OCI-LY7 (cell line): ENCODE measurements around the gene XYLT1. TPM values are rescaled to one million over a fixed set of nuclear protein-coding genes. Genes with fewer than 3 reads are reported as not detected.

Source experiments
- BruUV-seq: library from RNA; stranded (reverse); fragments of 400-500 nt; replicated peaks from 2 replicates; lab custom pipeline; 2021; lab: Mats Ljungman, UMichigan
- CTCF ChIA-PET: fragments of 300-600 bp; sonication (Branson Sonifier 250); formaldehyde crosslinking; loops from one replicate; lab custom pipeline; 2022; ENCODE audit warnings: antibody characterized with exemption; ENCODE audit not compliant: unreplicated experiment; lab: Charles Lee
- POLR2A ChIA-PET: fragments of 300-600 bp; sonication (Branson Sonifier 250); formaldehyde crosslinking; loops from one replicate; lab custom pipeline; 2022; ENCODE audit warnings: antibody characterized with exemption; lab: Charles Lee
- DNase-seq: peaks from one replicate; pipeline ENCODE4 v3.0.0-alpha.2; 2015; ENCODE audit warnings: low spot score
- H2AFZ ChIP-seq: fragments of 200-600 bp; sonication (generic), shearing (Covaris generic); 2 replicates; pipeline ENCODE4 v1.6.1; 2014; ENCODE audit warnings: mild to moderate bottlenecking, antibody characterized with exemption, low read length, moderate library complexity
- H3K27ac ChIP-seq: fragments of 200-600 bp; sonication (generic); 2 replicates; pipeline ENCODE4 v1.5.1; 2014; ENCODE audit warnings: mixed run types, low read depth, mild to moderate bottlenecking, moderate library complexity, low read length, inconsistent platforms; ENCODE audit not compliant: poor library complexity, severe bottlenecking
- H3K36me3 ChIP-seq: fragments of 200-600 bp; sonication (generic); 2 replicates; pipeline ENCODE4 v1.6.1; 2014; ENCODE audit warnings: mild to moderate bottlenecking, antibody characterized with exemption, low read length, moderate library complexity, mixed read lengths; ENCODE audit not compliant: insufficient read depth
- H3K4me1 ChIP-seq: fragments of 200-600 bp; sonication (generic); 2 replicates; pipeline ENCODE4 v1.5.1; 2014; ENCODE audit warnings: mild to moderate bottlenecking, low read length; ENCODE audit not compliant: insufficient read depth, poor library complexity, severe bottlenecking
- H3K4me2 ChIP-seq: fragments of 200-600 bp; sonication (generic); 2 replicates; pipeline ENCODE4 v1.6.1; 2014; ENCODE audit warnings: mild to moderate bottlenecking, low read length
- H3K4me3 ChIP-seq: fragments of 200-600 bp; sonication (generic); 2 replicates; pipeline ENCODE4 v1.5.1; 2014; ENCODE audit warnings: mild to moderate bottlenecking, low read depth, low read length; ENCODE audit not compliant: poor library complexity, severe bottlenecking
- H3K79me2 ChIP-seq: fragments of 200-600 bp; sonication (generic); 2 replicates; pipeline ENCODE4 v1.6.1; 2016; ENCODE audit warnings: low read depth, mild to moderate bottlenecking, low read length, moderate library complexity, mixed read lengths; ENCODE audit not compliant: insufficient read depth
- H3K9me2 ChIP-seq: fragments of 200-600 bp; sonication (generic); 2 replicates; pipeline ENCODE4 v1.6.1; 2016; ENCODE audit warnings: mild to moderate bottlenecking, low read length, mixed read lengths; ENCODE audit not compliant: insufficient read depth
- H3K9me3 ChIP-seq: fragments of 200-600 bp; sonication (generic); 2 replicates; pipeline ENCODE4 v1.6.1; 2014; ENCODE audit warnings: mild to moderate bottlenecking, mixed run types, low read length, mixed read lengths
- H4K20me1 ChIP-seq: fragments of 200-600 bp; sonication (generic); 2 replicates; pipeline ENCODE4 v1.6.1; 2014; ENCODE audit warnings: mild to moderate bottlenecking, antibody characterized with exemption, low read length, moderate library complexity, mixed read lengths; ENCODE audit not compliant: insufficient read depth
- EZH2phosphoT487 ChIP-seq: fragments of 200-600 bp; sonication (generic); IDR thresholded peaks from 2 replicates; pipeline ENCODE4 v1.6.1; 2018; ENCODE audit warnings: low read depth, borderline replicate concordance, mild to moderate bottlenecking, mixed run types, antibody characterized with exemption, low read length, moderate library complexity, mixed read lengths
- intact Hi-C: fragments of 100-400 bp; cut with micrococcal nuclease; formaldehyde crosslinking; loops from one replicate; pipeline ENCODE4 v1.10.0; 2022; ENCODE audit not compliant: unreplicated experiment
- total RNA-seq, 2 experiments: library from RNA; depleted of rRNA in 1 of 2; stranded (reverse); fragments of >200 nt in 1 of 2; shearing (Covaris generic) in 1 of 2; gene quantifications; 2 replicates each; pipeline ENCODE4 v1.2.3, GENCODE V29; 2014 to 2022
- TF ChIP-seq, protein P1 (sequence below): fragments of 200-600 bp; sonication (generic); conservative IDR thresholded peaks from 2 replicates; pipeline ENCODE4 v1.5.1; 2014; ENCODE audit warnings: mild to moderate bottlenecking, antibody characterized with exemption, low read length, moderate library complexity, mixed read lengths

The XYLT1 gene
- total RNA-seq, 2 experiments from 2014 or later, result 36.3 to 50.0 TPM

DNA sequence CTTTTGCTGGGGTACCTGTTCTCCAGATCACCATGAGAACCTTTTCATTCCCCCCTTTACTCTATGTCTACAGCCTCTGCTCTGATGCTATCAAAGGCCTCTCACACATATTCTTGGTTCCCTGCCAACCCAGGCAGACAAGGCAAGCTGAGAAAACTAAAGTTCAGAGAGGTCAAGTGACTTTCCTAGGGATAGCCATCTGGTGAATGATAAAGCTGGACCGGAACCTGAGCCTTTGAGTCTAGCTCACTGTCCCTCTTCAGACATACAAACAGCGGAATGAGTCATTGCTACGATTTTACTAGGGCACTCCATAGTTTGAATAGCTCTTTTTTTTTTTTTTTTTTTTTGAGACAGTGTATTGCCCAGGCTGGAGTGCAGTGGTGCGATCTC is 73.3 kb downstream of the XYLT1 start:
- Histone ChIP-seq H2AFZ (no peak overlapping the region), H3K79me2 (no peaks in the 10 kb centered on the region), H3K27ac (no peak overlapping the region), H3K4me1 (peaks cover 11% of the 10 kb centered on the region), H3K4me3 (no peak overlapping the region), H3K9me2 (no peaks in the 10 kb centered on the region), H3K4me2 (peak overlapping the region; percentile 49; the same call in 1 of the 2 replicates), H4K20me1 (no peaks in the 10 kb centered on the region; the same call in 1 of the 2 replicates), H3K36me3 (peaks cover 7% of the 10 kb centered on the region), H3K9me3 (no peaks in the 10 kb centered on the region)
- DNase-seq, result no peak
- BruUV-seq, result no TSS peak
- TF ChIP-seq, protein P1, sequence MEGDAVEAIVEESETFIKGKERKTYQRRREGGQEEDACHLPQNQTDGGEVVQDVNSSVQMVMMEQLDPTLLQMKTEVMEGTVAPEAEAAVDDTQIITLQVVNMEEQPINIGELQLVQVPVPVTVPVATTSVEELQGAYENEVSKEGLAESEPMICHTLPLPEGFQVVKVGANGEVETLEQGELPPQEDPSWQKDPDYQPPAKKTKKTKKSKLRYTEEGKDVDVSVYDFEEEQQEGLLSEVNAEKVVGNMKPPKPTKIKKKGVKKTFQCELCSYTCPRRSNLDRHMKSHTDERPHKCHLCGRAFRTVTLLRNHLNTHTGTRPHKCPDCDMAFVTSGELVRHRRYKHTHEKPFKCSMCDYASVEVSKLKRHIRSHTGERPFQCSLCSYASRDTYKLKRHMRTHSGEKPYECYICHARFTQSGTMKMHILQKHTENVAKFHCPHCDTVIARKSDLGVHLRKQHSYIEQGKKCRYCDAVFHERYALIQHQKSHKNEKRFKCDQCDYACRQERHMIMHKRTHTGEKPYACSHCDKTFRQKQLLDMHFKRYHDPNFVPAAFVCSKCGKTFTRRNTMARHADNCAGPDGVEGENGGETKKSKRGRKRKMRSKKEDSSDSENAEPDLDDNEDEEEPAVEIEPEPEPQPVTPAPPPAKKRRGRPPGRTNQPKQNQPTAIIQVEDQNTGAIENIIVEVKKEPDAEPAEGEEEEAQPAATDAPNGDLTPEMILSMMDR, result no peak
- no peak for TF ChIP-seq EZH2phosphoT487
- intact Hi-C loops, result no loop called here
- ChIA-PET CTCF (no interaction called here), POLR2A (interaction anchor here (0.6 kb wide), 1 partner anchor 119 kb away, joined by 3 read pairs; no protein-coding TSS in a partner anchor)

- Histone ChIP-seq H4K20me1 (no peaks in the 10 kb centered on the region; the same call in 1 of the 2 replicates), H3K79me2 (no peaks in the 10 kb centered on the region), H3K4me3 (no peak overlapping the region), H3K27ac (no peak overlapping the region), H2AFZ (no peak overlapping the region), H3K36me3 (peaks cover 7% of the 10 kb centered on the region), H3K9me3 (no peaks in the 10 kb centered on the region), H3K4me1 (peaks cover 11% of the 10 kb centered on the region), H3K4me2 (peak overlapping the region; percentile 49; the same call in 1 of the 2 replicates), H3K9me2 (no peaks in the 10 kb centered on the region)
- intact Hi-C loops, result no loop called here
- POLR2A ChIA-PET, result interaction anchor here (0.5 to 0.6 kb wide), 2 partner anchors 9 to 118 kb away, joined by 3 read pairs; no protein-coding TSS in a partner anchor
- no peak for TF ChIP-seq EZH2phosphoT487
- TF ChIP-seq, protein P1, result no peak
- BruUV-seq, result no TSS peak
- CTCF ChIA-PET, result no interaction called here
- no peak for DNase-seq
These were observed 73.8 kb downstream of the XYLT1 start for GRCh38 chr16:17396762-17397498.
